CD4-positive, alpha-beta T cell (primary cell): Measurements from ENCODE around the gene CROCC. TPM values are rescaled to one million over a fixed set of nuclear protein-coding genes. Genes with fewer than 3 reads are reported as not detected.

ENCODE experiments used
- ATAC-seq: fragments of 200-7000 bp; cut with Tn5 transposase; one replicate; pipeline ENCODE4 v1.10.0; 2022; ENCODE audit warnings: mild to moderate bottlenecking; ENCODE audit not compliant: poor library complexity
- CTCF ChIA-PET: fragments of 350-600 bp; sonication (Branson Sonifier 250); formaldehyde crosslinking; loops from one replicate; lab custom pipeline; 2021; ENCODE audit warnings: antibody characterized with exemption, inconsistent platforms; lab: Charles Lee
- POLR2A ChIA-PET: fragments of 350-600 bp; sonication (Branson Sonifier 250); formaldehyde crosslinking; loops from one replicate; lab custom pipeline; 2021; ENCODE audit warnings: antibody characterized with exemption, inconsistent platforms; lab: Charles Lee
- DNase-seq, 14 experiments: peaks; one replicate each; pipeline ENCODE4 v3.0.0-alpha.2; 2013 to 2020; ENCODE audit warnings: mixed read lengths in 2 of 14
- H3K27ac ChIP-seq, 2 donors: one replicate each; pipeline versions ENCODE4 v1.5.1 to v1.7.0; 2013; ENCODE audit warnings: low read length in 2 of 2, low read depth in 1 of 2, mild to moderate bottlenecking in 1 of 2
- H3K27me3 ChIP-seq, 2 experiments: 1 replicate in 1 of 2; 2 replicates in 1 of 2; pipeline versions ENCODE4 v1.6.1 to v1.7.0; 2013; ENCODE audit warnings: low read length in 2 of 2, control low read depth in 1 of 2, mild to moderate bottlenecking in 1 of 2, moderate library complexity in 1 of 2; ENCODE audit not compliant: insufficient read depth in 2 of 2, control insufficient read depth in 1 of 2
- H3K36me3 ChIP-seq: one replicate; pipeline ENCODE4 v1.6.1; 2013; ENCODE audit warnings: low read length, control low read depth; ENCODE audit not compliant: insufficient read depth
- H3K4me1 ChIP-seq: one replicate; pipeline ENCODE4 v1.6.1; 2013; ENCODE audit warnings: low read length, control low read depth; ENCODE audit not compliant: insufficient read depth
- H3K4me3 ChIP-seq: one replicate; pipeline ENCODE4 v1.5.1; 2013; ENCODE audit warnings: mild to moderate bottlenecking, low read length, moderate library complexity
- H3K9me3 ChIP-seq, 2 experiments: 1 replicate in 1 of 2; 2 replicates in 1 of 2; pipeline versions ENCODE4 v1.6.1 to v1.7.0; 2013; ENCODE audit warnings: low read length in 2 of 2, mild to moderate bottlenecking in 2 of 2, control low read depth in 1 of 2, moderate library complexity in 1 of 2; ENCODE audit not compliant: control insufficient read depth in 1 of 2, insufficient read depth in 1 of 2
- H3K27ac Mint-ChIP-seq: one replicate; pipeline ENCODE4 v1.8.0; 2020; ENCODE audit warnings: mixed read lengths
- H3K27me3 Mint-ChIP-seq: one replicate; pipeline ENCODE4 v1.8.0; 2021; ENCODE audit warnings: mixed read lengths
- H3K36me3 Mint-ChIP-seq: one replicate; pipeline ENCODE4 v1.8.0; 2021; ENCODE audit warnings: low read depth, mixed read lengths
- H3K4me1 Mint-ChIP-seq: one replicate; pipeline ENCODE4 v1.8.0; 2021; ENCODE audit warnings: low read depth, mixed read lengths
- H3K4me3 Mint-ChIP-seq: one replicate; pipeline ENCODE4 v1.8.0; 2020; ENCODE audit warnings: mild to moderate bottlenecking, mixed read lengths
- H3K9me3 Mint-ChIP-seq: one replicate; pipeline ENCODE4 v1.8.0; 2020; ENCODE audit warnings: mixed read lengths
- intact Hi-C, 2 experiments: fragments of 100-400 bp; cut with DNase I in 1 of 2; cut with micrococcal nuclease in 1 of 2; formaldehyde crosslinking; loops; one replicate each; pipeline versions ENCODE4 v1.15.1 to v1.9.0; 2023 to 2025; cut with DNase I, micrococcal nuclease
- total RNA-seq, 174 experiments: library from RNA in 2 of 174; stranded (reverse) in 2 of 174; gene quantifications; one replicate each; pipeline ENCODE4 v1.2.3 and lab custom pipeline; 2021 to 2026
- TF ChIP-seq, protein P1 (sequence below): fragments of 200-600 bp; IDR thresholded peaks from one replicate; pipeline ENCODE4 v1.8.0; 2022; ENCODE audit warnings: antibody characterized with exemption, mild to moderate bottlenecking

CROCC gene
- total RNA-seq, 2 experiments from 2014 or later = 47.4 to 49.7 TPM

- peaks cover 20% of the 10 kb centered on the region for H3K36me3 ChIP-seq
- no peaks in the 10 kb centered on the region for H3K9me3 ChIP-seq
- TF ChIP-seq, protein P1, sequence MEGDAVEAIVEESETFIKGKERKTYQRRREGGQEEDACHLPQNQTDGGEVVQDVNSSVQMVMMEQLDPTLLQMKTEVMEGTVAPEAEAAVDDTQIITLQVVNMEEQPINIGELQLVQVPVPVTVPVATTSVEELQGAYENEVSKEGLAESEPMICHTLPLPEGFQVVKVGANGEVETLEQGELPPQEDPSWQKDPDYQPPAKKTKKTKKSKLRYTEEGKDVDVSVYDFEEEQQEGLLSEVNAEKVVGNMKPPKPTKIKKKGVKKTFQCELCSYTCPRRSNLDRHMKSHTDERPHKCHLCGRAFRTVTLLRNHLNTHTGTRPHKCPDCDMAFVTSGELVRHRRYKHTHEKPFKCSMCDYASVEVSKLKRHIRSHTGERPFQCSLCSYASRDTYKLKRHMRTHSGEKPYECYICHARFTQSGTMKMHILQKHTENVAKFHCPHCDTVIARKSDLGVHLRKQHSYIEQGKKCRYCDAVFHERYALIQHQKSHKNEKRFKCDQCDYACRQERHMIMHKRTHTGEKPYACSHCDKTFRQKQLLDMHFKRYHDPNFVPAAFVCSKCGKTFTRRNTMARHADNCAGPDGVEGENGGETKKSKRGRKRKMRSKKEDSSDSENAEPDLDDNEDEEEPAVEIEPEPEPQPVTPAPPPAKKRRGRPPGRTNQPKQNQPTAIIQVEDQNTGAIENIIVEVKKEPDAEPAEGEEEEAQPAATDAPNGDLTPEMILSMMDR = no peak
- H3K27ac ChIP-seq = no peak overlapping the region
- peaks cover 16% of the 10 kb centered on the region for H3K4me1 Mint-ChIP-seq
- H3K4me1 ChIP-seq = peaks cover 23% of the 10 kb centered on the region
- ATAC-seq (no peak), DNase-seq (no peak)
- no peaks in the 10 kb centered on the region for H3K9me3 Mint-ChIP-seq
- intact Hi-C loops = loop anchor here (5.0 kb wide), 3 partner anchors 37 to 422 kb away; partner anchors contain the start of genes RCC2 (in 1 of the 2) and SDHB (in 1 of the 2)
- no peaks in the 10 kb centered on the region for H3K27me3 Mint-ChIP-seq
- no peak overlapping the region for H3K4me3 Mint-ChIP-seq
- H3K36me3 Mint-ChIP-seq = peaks cover 32% of the 10 kb centered on the region
- ChIA-PET CTCF (no interaction called here), POLR2A (no interaction called here)
- no peak overlapping the region for H3K27ac Mint-ChIP-seq
- no peaks in the 10 kb centered on the region for H3K27me3 ChIP-seq
- no peak overlapping the region for H3K4me3 ChIP-seq
These were observed 93.2 kb downstream of the CROCC start for GRCh38 chr1:17014671-17015567.

- intact Hi-C loops = no loop called here
- ATAC-seq = no peak
- POLR2A ChIA-PET = no interaction called here
- Histone ChIP-seq H3K9me3 (no peaks in the 10 kb centered on the region), H3K36me3 (peaks cover 33% of the 10 kb centered on the region), H3K27me3 (no peaks in the 10 kb centered on the region), H3K27ac (no peak overlapping the region), H3K4me3 (no peak overlapping the region), H3K4me1 (peaks cover 9% of the 10 kb centered on the region)
- Mint-ChIP-seq H3K9me3 (no peaks in the 10 kb centered on the region), H3K27ac (no peak overlapping the region), H3K27me3 (no peaks in the 10 kb centered on the region), H3K4me3 (no peak overlapping the region), H3K36me3 (peaks cover 38% of the 10 kb centered on the region), H3K4me1 (peaks cover 6% of the 10 kb centered on the region)
- DNase-seq = no peak
- CTCF ChIA-PET = no interaction called here
- TF ChIP-seq, protein P1 = no peak
These were observed 94.6 kb downstream of the CROCC start for GRCh38 chr1:17016317-17016661.

- Histone ChIP-seq H3K9me3 (no peaks in the 10 kb centered on the region), H3K27me3 (no peaks in the 10 kb centered on the region), H3K4me1 (peaks cover 2% of the 10 kb centered on the region), H3K4me3 (no peak overlapping the region), H3K36me3 (peaks cover 44% of the 10 kb centered on the region), H3K27ac (no peak overlapping the region)
- Mint-ChIP-seq H3K4me3 (no peak overlapping the region), H3K9me3 (no peaks in the 10 kb centered on the region), H3K27me3 (no peaks in the 10 kb centered on the region), H3K27ac (no peak overlapping the region), H3K4me1 (no peaks in the 10 kb centered on the region), H3K36me3 (peaks cover 47% of the 10 kb centered on the region)
- intact Hi-C loops = no loop called here
- DNase-seq = no peak
- CTCF ChIA-PET = no interaction called here
- POLR2A ChIA-PET = no interaction called here
- TF ChIP-seq, protein P1 = no peak
- no peak for ATAC-seq
These were observed 95.7 kb downstream of the CROCC start for GRCh38 chr1:17017435-17017834.
